Lower lobe of right lung (tissue), 2 donors: ENCODE measurements around the gene CEP97. TPM values are rescaled to one million over a fixed set of nuclear protein-coding genes. Genes with fewer than 3 reads are reported as not detected.
"Not testable (repeated sequence)": the region's sequence is repeated elsewhere in the genome, so short reads cannot be mapped to it uniquely, and the experiment has no call there.

Source experiments
- ATAC-seq, 2 donors: fragments of 200-7000 bp; cut with Tn5 transposase; one replicate each; pipeline ENCODE4 v1.9.1; 2020 to 2022; ENCODE audit warnings: mild to moderate bottlenecking in 2 of 2, moderate library complexity in 2 of 2
- DNase-seq: peaks from one replicate; pipeline ENCODE4 v3.0.0-alpha.2; 2020
- H3K27ac ChIP-seq: fragments of 200-600 bp; one replicate; pipeline ENCODE4 v1.8.0; 2022
- H3K27me3 ChIP-seq: fragments of 200-600 bp; one replicate; pipeline ENCODE4 v1.8.0; 2022; ENCODE audit warnings: low read depth
- H3K36me3 ChIP-seq: fragments of 200-600 bp; one replicate; pipeline ENCODE4 v1.8.0; 2022; ENCODE audit warnings: mild to moderate bottlenecking
- H3K4me1 ChIP-seq: fragments of 200-600 bp; one replicate; pipeline ENCODE4 v1.8.0; 2022
- H3K4me3 ChIP-seq: fragments of 200-600 bp; one replicate; pipeline ENCODE4 v1.8.0; 2022; ENCODE audit warnings: mild to moderate bottlenecking
- H3K9me3 ChIP-seq: fragments of 200-600 bp; one replicate; pipeline ENCODE4 v1.8.0; 2022
- CTCF ChIP-seq: fragments of 200-600 bp; IDR thresholded peaks from one replicate; pipeline ENCODE4 v1.8.0; 2022; ENCODE audit warnings: antibody characterized with exemption, mild to moderate bottlenecking
- intact Hi-C: fragments of 100-400 bp; cut with DNase I; formaldehyde crosslinking; loops from one replicate; pipeline ENCODE4 v1.11.0; 2022
- total RNA-seq: library from RNA; stranded (reverse); fragmentation: NEBNext Ultra II Directional; extraction: Animal tissue kit (Norgen Biotek cat#: 25700); gene quantifications from one replicate; pipeline ENCODE4 v1.2.1, GENCODE V29; 2021
- donor health status: DM: no; HTN: yes; CAD: no; lungs with severe emphysema.

The CEP97 gene
- total RNA-seq, 1 donor from 2014 or later: 8.0 TPM

- peak overlapping the region; percentile 94 for H3K27ac ChIP-seq
Observed at GRCh38 chr3:101687142-101687931, 37.1 kb upstream of the CEP97 start.

GRCh38 chr3:101689286-101689685 lies 35.1 kb upstream of the CEP97 start:
- Histone ChIP-seq H3K36me3 (peaks cover 12% of the 10 kb centered on the region), H3K4me1 (peaks cover 53% of the 10 kb centered on the region), H3K27me3 (no peaks in the 10 kb centered on the region), H3K27ac (no peak overlapping the region), H3K9me3 (no peaks in the 10 kb centered on the region), H3K4me3 (no peak overlapping the region)
- ATAC-seq (no peak), DNase-seq (no peak)
- intact Hi-C loops: no loop called here
- TF ChIP-seq CTCF: no peak

More at GRCh38 chr3:101687142-101687931, 37.1 kb upstream of the CEP97 start:
- peaks cover 71% of the 10 kb centered on the region for H3K4me1 ChIP-seq
- H3K36me3 ChIP-seq: peaks cover 31% of the 10 kb centered on the region
- no peak for TF ChIP-seq CTCF
- no peaks in the 10 kb centered on the region for H3K27me3 ChIP-seq
- H3K4me3 ChIP-seq: peak overlapping the region; percentile 81
- no peak for DNase-seq
- H3K9me3 ChIP-seq: no peaks in the 10 kb centered on the region
- ATAC-seq: peak in 1 of 2 donors; percentile 0
- intact Hi-C loops: no loop called here

GRCh38 chr3:101690972-101691371 lies 33.4 kb upstream of the CEP97 start:
- Histone ChIP-seq H3K27ac (peak overlapping the region; percentile 77), H3K27me3 (no peaks in the 10 kb centered on the region), H3K36me3 (no peaks in the 10 kb centered on the region), H3K4me3 (no peak overlapping the region), H3K9me3 (no peaks in the 10 kb centered on the region), H3K4me1 (peaks cover 47% of the 10 kb centered on the region)
- ATAC-seq (no peak), DNase-seq (no peak)
- intact Hi-C loops: no loop called here
- no peak for TF ChIP-seq CTCF

- DNase-seq, H3K9me3 ChIP-seq, H3K36me3 ChIP-seq, intact Hi-C loops, H3K27me3 ChIP-seq: not testable (repeated sequence)
- Histone ChIP-seq H3K4me3 (peak overlapping the region; percentile 27), H3K27ac (peak overlapping the region; percentile 77), H3K4me1 (peaks cover 51% of the 10 kb centered on the region)
- peak in 1 of 2 donors; percentile 52 for ATAC-seq
Observed at GRCh38 chr3:101691685-101692671, 32.4 kb upstream of the CEP97 start.

- ATAC-seq: peak; percentile 81 to 93
- intact Hi-C loops, H3K9me3 ChIP-seq, H3K27me3 ChIP-seq, DNase-seq, H3K4me3 ChIP-seq, H3K36me3 ChIP-seq: not testable (repeated sequence)
- Histone ChIP-seq H3K27ac (peak overlapping the region; percentile 76), H3K4me1 (peaks cover 43% of the 10 kb centered on the region)
- peak; percentile 47 for TF ChIP-seq CTCF
Observed at GRCh38 chr3:101693540-101693939, 30.9 kb upstream of the CEP97 start.

- intact Hi-C loops, DNase-seq, H3K36me3 ChIP-seq, H3K27ac ChIP-seq, H3K9me3 ChIP-seq, ATAC-seq, H3K27me3 ChIP-seq, H3K4me3 ChIP-seq: not testable (repeated sequence)
- H3K4me1 ChIP-seq: peaks cover 30% of the 10 kb centered on the region
Observed at GRCh38 chr3:101694836-101695235, 29.6 kb upstream of the CEP97 start.
